IMR-90 (cell line): ENCODE data around the gene TNNI2. TPM values are rescaled to one million over a fixed set of nuclear protein-coding genes. Genes with fewer than 3 reads are reported as not detected.

Experiments
- ATAC-seq: fragments of 200-7000 bp; cut with Tn5 transposase; 2 replicates; pipeline ENCODE4 v1.9.1; 2020; ENCODE audit warnings: low read depth, mild to moderate bottlenecking, moderate library complexity
- BruUV-seq: library from RNA; stranded (reverse); fragments of 400-500 nt; replicated peaks from 2 replicates; lab custom pipeline; 2021; lab: Mats Ljungman, UMichigan
- CTCF ChIA-PET: fragments of 300-600 bp; formaldehyde crosslinking; extraction: SDS; loops from one replicate; lab custom pipeline; 2021; ENCODE audit warnings: antibody characterized with exemption; lab: Yijun Ruan, JAX
- POLR2A ChIA-PET: fragments of 300-600 bp; sonication (Branson Sonifier 250); formaldehyde crosslinking; loops from one replicate; lab custom pipeline; 2022; ENCODE audit warnings: antibody characterized with exemption; ENCODE audit not compliant: unreplicated experiment; lab: Charles Lee
- DNase-seq: peaks from one replicate; pipeline ENCODE4 v3.0.0; 2013
- H2AFZ ChIP-seq: replicated peaks from 2 replicates; pipeline ENCODE3; 2013; ENCODE audit warnings: low read length, mild to moderate bottlenecking; ENCODE audit not compliant: poor library complexity
- H2AK5ac ChIP-seq: 2 replicates; pipeline ENCODE4 v1.6.1; 2013; ENCODE audit warnings: low read depth, low read length, inconsistent platforms
- H2AK9ac ChIP-seq: replicated peaks from 2 replicates; pipeline ENCODE3; 2013; ENCODE audit warnings: mild to moderate bottlenecking, low read depth, low read length, moderate library complexity; ENCODE audit not compliant: poor library complexity
- H2BK120ac ChIP-seq: 2 replicates; pipeline ENCODE4 v1.6.1; 2013; ENCODE audit warnings: low read depth, low read length, inconsistent platforms
- H2BK15ac ChIP-seq: 3 replicates; pipeline ENCODE4 v1.6.1; 2013; ENCODE audit warnings: low read depth, low read length, inconsistent platforms
- H2BK20ac ChIP-seq: 2 replicates; pipeline ENCODE4 v1.6.1; 2013; ENCODE audit warnings: low read depth, mild to moderate bottlenecking, inconsistent platforms, low read length, moderate library complexity
- H2BK5ac ChIP-seq: 2 replicates; pipeline ENCODE4 v1.6.1; 2013; ENCODE audit warnings: mild to moderate bottlenecking, low read depth, low read length, inconsistent platforms; ENCODE audit not compliant: poor library complexity, severe bottlenecking
- H3K14ac ChIP-seq: replicated peaks from 2 replicates; pipeline ENCODE4 v1.6.1; 2013; ENCODE audit warnings: low read depth, low read length, inconsistent platforms
- H3K18ac ChIP-seq: 2 replicates; pipeline ENCODE4 v1.6.1; 2013; ENCODE audit warnings: low read depth, low read length, control low read depth
- H3K23ac ChIP-seq: 2 replicates; pipeline ENCODE4 v1.6.1; 2013; ENCODE audit warnings: low read depth, low read length, inconsistent platforms
- H3K27ac ChIP-seq: 2 replicates; pipeline ENCODE4 v1.5.1; 2013; ENCODE audit warnings: mild to moderate bottlenecking, control low read depth, low read length; ENCODE audit not compliant: insufficient read depth
- H3K27me3 ChIP-seq: 2 replicates; pipeline ENCODE4 v1.6.1; 2013; ENCODE audit warnings: low read length; ENCODE audit not compliant: control insufficient read depth, insufficient read depth
- H3K36me3 ChIP-seq: 2 replicates; pipeline ENCODE4 v1.6.1; 2013; ENCODE audit warnings: low read length, mixed read lengths; ENCODE audit not compliant: control insufficient read depth, insufficient read depth
- H3K4ac ChIP-seq: 2 replicates; pipeline ENCODE4 v1.6.1; 2013; ENCODE audit warnings: low read depth, low read length, inconsistent platforms
- H3K4me1 ChIP-seq: 2 replicates; pipeline ENCODE4 v1.6.1; 2013; ENCODE audit warnings: low read length, mixed read lengths; ENCODE audit not compliant: control insufficient read depth, insufficient read depth
- H3K4me2 ChIP-seq: 2 replicates; pipeline ENCODE4 v1.6.1; 2013; ENCODE audit warnings: low read depth, mild to moderate bottlenecking, control low read depth, low read length, moderate library complexity
- H3K4me3 ChIP-seq: 2 replicates; pipeline ENCODE4 v1.5.1; 2013; ENCODE audit warnings: low read depth, mild to moderate bottlenecking, control low read depth, low read length, moderate library complexity; ENCODE audit not compliant: insufficient read depth
- H3K56ac ChIP-seq: 2 replicates; pipeline ENCODE4 v1.6.1; 2013; ENCODE audit warnings: low read length, inconsistent platforms; ENCODE audit not compliant: insufficient read depth; ENCODE audit errors: extremely low read depth
- H3K79me1 ChIP-seq, 2 experiments: 2 replicates each; pipeline ENCODE4 v1.6.1; 2013; ENCODE audit warnings: low read length in 2 of 2, inconsistent platforms in 1 of 2, low read depth in 1 of 2
- H3K9ac ChIP-seq: 2 replicates; pipeline ENCODE4 v1.6.1; 2013; ENCODE audit warnings: low read depth, low read length, control low read depth
- H3K9me1 ChIP-seq: 2 replicates; pipeline ENCODE4 v1.6.1; 2013; ENCODE audit warnings: low read length, inconsistent platforms; ENCODE audit not compliant: insufficient read depth
- H3K9me3 ChIP-seq: 2 replicates; pipeline ENCODE4 v1.6.1; 2013; ENCODE audit warnings: low read length; ENCODE audit not compliant: control insufficient read depth, insufficient read depth
- H4K20me1 ChIP-seq: 2 replicates; pipeline ENCODE4 v1.6.1; 2013; ENCODE audit warnings: low read length, inconsistent platforms; ENCODE audit not compliant: insufficient read depth
- H4K5ac ChIP-seq: 2 replicates; pipeline ENCODE4 v1.6.1; 2013; ENCODE audit warnings: mild to moderate bottlenecking, low read depth, low read length, control low read depth
- H4K8ac ChIP-seq, 2 experiments: 2 replicates each; pipeline ENCODE4 v1.6.1; 2013; ENCODE audit warnings: low read depth in 2 of 2, low read length in 2 of 2, control low read depth in 1 of 2, inconsistent platforms in 1 of 2
- H4K91ac ChIP-seq: 2 replicates; pipeline ENCODE4 v1.6.1; 2013; ENCODE audit warnings: low read depth, low read length, inconsistent platforms; ENCODE audit not compliant: insufficient read depth
- BHLHE40 ChIP-seq: fragments of 150-350 bp; IDR thresholded peaks from 2 replicates; pipeline ENCODE4 v1.6.1; 2016; ENCODE audit warnings: mild to moderate bottlenecking, low read depth, low read length
- CEBPB ChIP-seq: IDR thresholded peaks from 2 replicates; pipeline ENCODE4 v1.6.1; 2012; ENCODE audit warnings: low read depth, low read length, improper control_type of control experiment
- CTCF ChIP-seq: conservative IDR thresholded peaks from 2 replicates; pipeline ENCODE4 v1.5.1; 2012; ENCODE audit warnings: mild to moderate bottlenecking, low read depth, low read length, improper control_type of control experiment
- ELK1 ChIP-seq: fragments of 150-350 bp; IDR thresholded peaks from 2 replicates; pipeline ENCODE4 v1.6.1; 2016; ENCODE audit warnings: low read depth, mild to moderate bottlenecking, low read length, moderate library complexity, borderline replicate concordance
- FOS ChIP-seq: fragments of 150-350 bp; IDR thresholded peaks from 2 replicates; pipeline ENCODE4 v1.6.1; 2016; ENCODE audit warnings: low read depth, low read length
- MAFK ChIP-seq: IDR thresholded peaks from 2 replicates; pipeline ENCODE4 v1.6.1; 2012; ENCODE audit warnings: low read depth, low read length, improper control_type of control experiment
- MAZ ChIP-seq: IDR thresholded peaks from 2 replicates; pipeline ENCODE4 v1.6.1; 2012; ENCODE audit warnings: low read depth, mild to moderate bottlenecking, low read length, improper control_type of control experiment, moderate library complexity, borderline replicate concordance
- MXI1 ChIP-seq: IDR thresholded peaks from 2 replicates; pipeline ENCODE4 v1.6.1; 2012; ENCODE audit warnings: low read depth, mild to moderate bottlenecking, low read length, moderate library complexity, borderline replicate concordance
- NFE2L2 ChIP-seq: fragments of 150-350 bp; IDR thresholded peaks from 2 replicates; pipeline ENCODE4 v1.6.1; 2016; ENCODE audit warnings: low read depth, mild to moderate bottlenecking, low read length
- POLR2A ChIP-seq: IDR thresholded peaks from 2 replicates; pipeline ENCODE4 v1.6.1; 2012; ENCODE audit warnings: mild to moderate bottlenecking, low read depth, low read length
- RAD21 ChIP-seq: IDR thresholded peaks from 2 replicates; pipeline ENCODE4 v1.6.1; 2012; ENCODE audit warnings: low read length, improper control_type of control experiment
- RCOR1 ChIP-seq: IDR thresholded peaks from 2 replicates; pipeline ENCODE4 v1.6.1; 2012; ENCODE audit warnings: mild to moderate bottlenecking, low read length, improper control_type of control experiment; ENCODE audit not compliant: insufficient replicate concordance
- RFX5 ChIP-seq: IDR thresholded peaks from 2 replicates; pipeline ENCODE4 v1.8.0; 2012; ENCODE audit warnings: low read depth, mild to moderate bottlenecking, low read length, moderate library complexity
- SMC3 ChIP-seq: fragments of 150-350 bp; IDR thresholded peaks from 2 replicates; pipeline ENCODE4 v1.6.1; 2016; ENCODE audit warnings: low read depth, mild to moderate bottlenecking, antibody characterized with exemption, low read length, moderate library complexity
- WGBS, 2 experiments: methylation state at CpG; one replicate each; pipeline versions ENCODE4 v1.1.5 to v1.1.7; 2013; ENCODE audit warnings: missing lambda C conversion rate in 2 of 2; ENCODE audit not compliant: insufficient read length in 1 of 2; ENCODE audit errors: extremely low coverage in 2 of 2; 5-methylcytosine and 5-hydroxymethylcytosine counted together
- dilution Hi-C: fragments of 300-500 bp; cut with HindIII; formaldehyde crosslinking; loops from one replicate; pipeline ENCODE4 v1.14.3; 2018; ENCODE audit warnings: low sequenced_read_pairs; ENCODE audit not compliant: unreplicated experiment
- in situ Hi-C: fragments of 300-500 bp; cut with MboI; formaldehyde crosslinking; loops from 3 replicates; pipeline ENCODE4 v1.14.3; 2019; ENCODE audit warnings: low sequenced_read_pairs, inconsistent platforms, mixed read lengths
- intact Hi-C: fragments of 100-400 bp; cut with micrococcal nuclease; formaldehyde crosslinking; loops from 2 replicates; pipeline ENCODE4 v1.10.0; 2022
- polyA plus RNA-seq, 3 experiments: library from polyadenylated mRNA; depleted of rRNA; stranded (reverse); fragments of >200 nt; gene quantifications; 2 replicates each; pipeline ENCODE4 v1.2.3, GENCODE V29; 2012; ENCODE audit warnings: low replicate concordance in 1 of 3
- total RNA-seq: library from RNA; depleted of rRNA; stranded (reverse); fragments of >200 nt; gene quantifications from 2 replicates; pipeline ENCODE4 v1.2.3, GENCODE V29; 2012
- TF ChIP-seq, protein P1 (sequence below): fragments of 150-350 bp; IDR thresholded peaks from 2 replicates; pipeline ENCODE4 v1.6.1; 2017; ENCODE audit warnings: mild to moderate bottlenecking, antibody characterized with exemption, low read length, low read depth

The TNNI2 gene
- total and polyA plus RNA-seq, 2 of the 4 experiments (the other 2 are of a cell fraction), result not detected

- in situ Hi-C loops, result no loop called here
- H3K4ac ChIP-seq, result no peak overlapping the region
- no peak overlapping the region for H3K4me3 ChIP-seq
- no peak overlapping the region for H3K27ac ChIP-seq
- WGBS, 2 experiments, result no CpG with 5 or more reads among the region's 1 CpG
- peaks cover 14% of the 10 kb centered on the region for H3K4me1 ChIP-seq
- no peaks in the 10 kb centered on the region for H3K79me1 ChIP-seq
- H4K20me1 ChIP-seq, result no peaks in the 10 kb centered on the region
- intact Hi-C loops, result no loop called here
- H3K9me1 ChIP-seq, result peaks cover 4% of the 10 kb centered on the region
- ChIA-PET POLR2A (no interaction called here), CTCF (no interaction called here)
- no peak overlapping the region for H3K56ac ChIP-seq
- no peak overlapping the region for H4K91ac ChIP-seq
- TF ChIP-seq MXI1, result no peak
- TF ChIP-seq CEBPB, result no peak
- TF ChIP-seq RFX5, result no peak
- no peak for TF ChIP-seq MAFK
- TF ChIP-seq MAZ, result no peak
- no peak for TF ChIP-seq SMC3
- TF ChIP-seq RAD21, result no peak
- no peak for TF ChIP-seq POLR2A
- TF ChIP-seq, protein P1, sequence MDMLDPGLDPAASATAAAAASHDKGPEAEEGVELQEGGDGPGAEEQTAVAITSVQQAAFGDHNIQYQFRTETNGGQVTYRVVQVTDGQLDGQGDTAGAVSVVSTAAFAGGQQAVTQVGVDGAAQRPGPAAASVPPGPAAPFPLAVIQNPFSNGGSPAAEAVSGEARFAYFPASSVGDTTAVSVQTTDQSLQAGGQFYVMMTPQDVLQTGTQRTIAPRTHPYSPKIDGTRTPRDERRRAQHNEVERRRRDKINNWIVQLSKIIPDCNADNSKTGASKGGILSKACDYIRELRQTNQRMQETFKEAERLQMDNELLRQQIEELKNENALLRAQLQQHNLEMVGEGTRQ, result no peak
- no peak for TF ChIP-seq FOS
- TF ChIP-seq BHLHE40, result no peak
- no peak for TF ChIP-seq CTCF
- TF ChIP-seq ELK1, result no peak
- no peak for TF ChIP-seq RCOR1
- no peak for TF ChIP-seq NFE2L2
- H4K5ac ChIP-seq, result no peak overlapping the region
- BruUV-seq, result no TSS peak
- no peak for ATAC-seq
- H3K23ac ChIP-seq, result no peak overlapping the region
- H2BK15ac ChIP-seq, result no peak overlapping the region
- H2AFZ ChIP-seq, result no peak overlapping the region
- H3K9ac ChIP-seq, result no peak overlapping the region
- no peak overlapping the region for H2AK5ac ChIP-seq
- no peak overlapping the region for H4K8ac ChIP-seq
- H3K18ac ChIP-seq, result no peak overlapping the region
- H3K14ac ChIP-seq, result no peak overlapping the region
- peaks cover 26% of the 10 kb centered on the region for H3K27me3 ChIP-seq
- dilution Hi-C loops, result no loop called here
- H2BK120ac ChIP-seq, result no peak overlapping the region
- no peak overlapping the region for H2BK5ac ChIP-seq
- no peak overlapping the region for H2AK9ac ChIP-seq
- no peak overlapping the region for H2BK20ac ChIP-seq
- no peak for DNase-seq
- no peaks in the 10 kb centered on the region for H3K36me3 ChIP-seq
- no peaks in the 10 kb centered on the region for H3K9me3 ChIP-seq
- H3K4me2 ChIP-seq, result no peak overlapping the region
These were observed 21.3 kb downstream of the TNNI2 start for GRCh38 chr11:1860108-1860507.
